ENCODE data around the gene CHRM3.

Gene CHRM3

GRCh38 chr1:239413916-239414315 is 27.5 kb downstream of the CHRM3 start:
- no peak for DNase-seq (ENCODE audit: low read depth)

DNA sequence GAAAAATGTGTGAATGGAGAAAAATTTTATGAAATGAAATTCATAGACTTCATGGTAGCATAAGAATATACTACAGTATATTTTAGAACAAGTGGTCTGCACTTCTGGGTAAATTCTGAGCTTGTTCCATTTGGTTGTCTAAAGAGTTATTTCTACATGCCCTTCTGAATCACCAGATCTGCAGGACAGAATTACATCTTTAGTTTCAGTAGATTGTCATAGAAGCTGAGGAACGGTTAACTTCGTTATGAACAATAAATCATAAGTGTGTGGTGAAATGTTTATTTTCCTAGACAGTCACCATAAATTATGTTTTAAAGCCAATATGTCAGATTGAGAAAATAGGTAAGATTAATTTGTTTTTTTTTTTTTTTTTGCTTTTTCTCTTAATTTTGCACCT is 30.9 kb downstream of the CHRM3 start:
- DNase-seq (ENCODE audit: low read depth): no peak

- no peak for DNase-seq (ENCODE audit: low read depth)
Measured at GRCh38 chr1:239417986-239418640, 31.7 kb downstream of the CHRM3 start.

- no peak for DNase-seq (ENCODE audit: low read depth)
Measured at GRCh38 chr1:239418681-239419080, 32.3 kb downstream of the CHRM3 start.

- no peak for DNase-seq (ENCODE audit: low read depth)
Measured at GRCh38 chr1:239421811-239422210, 35.4 kb downstream of the CHRM3 start.

DNA sequence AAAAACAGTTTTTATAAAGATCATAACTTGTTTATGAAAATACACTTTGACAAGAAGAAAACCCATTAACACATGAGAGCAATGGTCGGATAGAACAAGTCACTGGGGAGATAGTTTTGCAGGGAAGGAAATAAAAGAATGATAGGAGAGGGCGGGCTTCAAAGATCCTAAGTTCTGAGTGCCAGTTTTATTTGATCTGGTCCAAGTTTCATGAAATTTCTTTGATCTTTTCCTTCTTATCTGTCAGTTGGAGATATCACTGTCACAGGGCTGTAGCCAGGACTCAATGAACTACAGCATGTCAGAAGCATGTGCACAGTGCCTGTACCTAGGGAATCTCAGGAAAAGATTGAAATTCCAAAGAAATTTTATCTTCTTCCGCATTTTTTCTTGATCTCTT is 36.5 kb downstream of the CHRM3 start:
- no peak for DNase-seq (ENCODE audit: low read depth)

- DNase-seq (ENCODE audit: low read depth): no peak
Measured at GRCh38 chr1:239426821-239427475, 40.6 kb downstream of the CHRM3 start.

DNA sequence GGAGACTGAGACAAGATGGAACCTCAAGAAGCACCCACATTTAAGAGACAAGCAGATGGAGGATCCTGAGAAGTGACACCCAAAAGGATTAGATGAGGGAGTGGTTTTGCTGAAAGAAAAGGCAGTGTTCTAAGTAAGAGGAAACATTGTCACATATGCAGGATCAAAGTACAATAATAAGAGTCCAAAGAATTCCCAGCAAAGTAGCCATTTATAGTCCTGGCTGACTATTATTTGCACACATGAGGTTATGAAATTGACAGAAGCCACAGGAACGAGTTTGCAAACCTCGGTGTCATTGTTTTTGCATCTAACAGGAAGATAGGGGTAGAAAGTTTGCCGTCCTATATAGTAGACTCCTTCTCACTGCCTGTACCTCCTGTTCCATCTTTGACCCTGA is 41.3 kb downstream of the CHRM3 start:
- DNase-seq (ENCODE audit: low read depth): no peak

- no peak for DNase-seq (ENCODE audit: low read depth)
Measured at GRCh38 chr1:239428120-239428710, 41.8 kb downstream of the CHRM3 start.

- DNase-seq (ENCODE audit: low read depth): no peak
Measured at GRCh38 chr1:239429163-239429562, 42.8 kb downstream of the CHRM3 start.

GRCh38 chr1:239432255-239432654 is 45.9 kb downstream of the CHRM3 start:
- no peak for DNase-seq (ENCODE audit: low read depth)

GRCh38 chr1:239434181-239434580 is 47.8 kb downstream of the CHRM3 start:
- no peak for DNase-seq (ENCODE audit: low read depth)
